Neural cell (in vitro differentiated cells): ENCODE data around the gene ZNF17. TPM values are rescaled to one million over a fixed set of nuclear protein-coding genes. Genes with fewer than 3 reads are reported as not detected.

Source experiments
- H2AFZ ChIP-seq: fragments of 200-600, 300-800 bp; sonication (generic), shearing (Covaris generic); 2 replicates; pipeline ENCODE4 v1.6.0; 2014; ENCODE audit warnings: low read depth, mild to moderate bottlenecking, antibody characterized with exemption, low read length, moderate library complexity
- H3F3A ChIP-seq: fragments of 200-600 bp; shearing (Covaris generic); 2 replicates; pipeline ENCODE4 v1.6.1; 2016; ENCODE audit warnings: mild to moderate bottlenecking, moderate library complexity, mixed read lengths, antibody characterized with exemption, low read length; ENCODE audit not compliant: insufficient read depth, poor library complexity, severe bottlenecking
- H3K27ac ChIP-seq: fragments of 200-600, 300-800 bp; sonication (generic), shearing (Covaris generic); 2 replicates; pipeline ENCODE4 v1.5.1; 2014; ENCODE audit warnings: mild to moderate bottlenecking, low read length, moderate library complexity
- H3K27me3 ChIP-seq: fragments of 300-800, 200-600 bp; sonication (generic), shearing (Covaris generic); 2 replicates; pipeline ENCODE4 v1.6.0; 2014; ENCODE audit warnings: mild to moderate bottlenecking, low read depth, low read length, moderate library complexity; ENCODE audit not compliant: insufficient read depth
- H3K36me3 ChIP-seq: fragments of 300-800, 200-600 bp; sonication (generic), shearing (Covaris generic); 2 replicates; pipeline ENCODE4 v1.5.1; 2014; ENCODE audit warnings: mild to moderate bottlenecking, antibody characterized with exemption, low read length, moderate library complexity; ENCODE audit not compliant: insufficient read depth
- H3K4me2 ChIP-seq: fragments of 300-800, 200-600 bp; sonication (generic), shearing (Covaris generic); 2 replicates; pipeline ENCODE4 v1.6.0; 2014; ENCODE audit warnings: mild to moderate bottlenecking, low read length
- H3K4me3 ChIP-seq: fragments of 300-800, 200-600 bp; sonication (generic), shearing (Covaris generic); 2 replicates; pipeline ENCODE4 v1.5.1; 2014; ENCODE audit warnings: mild to moderate bottlenecking, low read length, moderate library complexity
- H3K79me2 ChIP-seq: fragments of 200-600 bp; shearing (Covaris generic); replicated peaks from 2 replicates; pipeline ENCODE4 v1.6.0; 2014; ENCODE audit warnings: mild to moderate bottlenecking, low read length, moderate library complexity; ENCODE audit not compliant: insufficient read depth
- H3K9ac ChIP-seq: fragments of 300-800, 200-600 bp; sonication (generic), shearing (Covaris generic); 2 replicates; pipeline ENCODE4 v1.6.1; 2016; ENCODE audit warnings: mild to moderate bottlenecking, low read length, mixed read lengths
- H3K9me2 ChIP-seq: fragments of 200-600 bp; shearing (Covaris generic); 2 replicates; pipeline ENCODE4 v1.6.1; 2016; ENCODE audit warnings: mild to moderate bottlenecking, low read length, mixed read lengths; ENCODE audit not compliant: insufficient read depth
- H3K9me3 ChIP-seq: fragments of 200-600, 300-800 bp; sonication (generic), shearing (Covaris generic); 2 replicates; pipeline ENCODE4 v1.6.1; 2016; ENCODE audit warnings: mild to moderate bottlenecking, mixed run types, low read length, moderate library complexity, mixed read lengths
- H4K20me1 ChIP-seq: fragments of 200-600 bp; shearing (Covaris generic); 2 replicates; pipeline ENCODE4 v1.6.1; 2016; ENCODE audit warnings: mild to moderate bottlenecking, mixed run types; ENCODE audit not compliant: insufficient read depth
- EZH2 ChIP-seq: fragments of 200-600, 300-800 bp; shearing (Covaris generic), sonication (generic); IDR thresholded peaks from 2 replicates; pipeline ENCODE4 v1.6.1; 2014; ENCODE audit warnings: antibody characterized with exemption, low read length, borderline replicate concordance, mild to moderate bottlenecking; ENCODE audit not compliant: insufficient read depth, poor library complexity, severe bottlenecking
- MXI1 ChIP-seq: fragments of 450-650 bp; conservative IDR thresholded peaks from 2 replicates; pipeline ENCODE4 v1.6.1; 2014; ENCODE audit warnings: antibody characterized with exemption, mild to moderate bottlenecking; ENCODE audit not compliant: poor library complexity, severe bottlenecking
- POLR2AphosphoS5 ChIP-seq: IDR thresholded peaks from 2 replicates; pipeline ENCODE4 v1.6.1; 2012
- RAD21 ChIP-seq: fragments of 450-650 bp; conservative IDR thresholded peaks from 2 replicates; pipeline ENCODE4 v1.6.1; 2014; ENCODE audit warnings: antibody characterized with exemption, mild to moderate bottlenecking, moderate library complexity
- SMC3 ChIP-seq: fragments of 450-650 bp; conservative IDR thresholded peaks from 2 replicates; pipeline ENCODE4 v1.6.1; 2014; ENCODE audit warnings: antibody characterized with exemption, mild to moderate bottlenecking, moderate library complexity; ENCODE audit not compliant: poor library complexity
- TAF1 ChIP-seq: IDR thresholded peaks from 2 replicates; pipeline ENCODE4 v1.6.1; 2012; ENCODE audit warnings: low read depth
- polyA plus RNA-seq: library from polyadenylated mRNA; depleted of rRNA; stranded (reverse); fragments of >200 nt; gene quantifications from 2 replicates; pipeline ENCODE4 v1.2.3, GENCODE V29; 2014
- TF ChIP-seq, protein P1 (sequence below): fragments of 450-650 bp; IDR thresholded peaks from 2 replicates; pipeline ENCODE4 v1.5.1; 2014; ENCODE audit warnings: antibody characterized with exemption, mild to moderate bottlenecking, moderate library complexity; ENCODE audit not compliant: poor library complexity, severe bottlenecking
- TF ChIP-seq, protein P2 (sequence below): IDR thresholded peaks from 2 replicates; pipeline ENCODE4 v1.6.1; 2012; ENCODE audit warnings: borderline replicate concordance

The ZNF17 gene
- polyA plus RNA-seq, 1 donor from 2014 or later, result 26.3 TPM

- H3K9me3 ChIP-seq, result no peaks in the 10 kb centered on the region
- H3K27me3 ChIP-seq, result no peaks in the 10 kb centered on the region
- no peak overlapping the region for H3K4me2 ChIP-seq
- no peak overlapping the region for H3K9ac ChIP-seq
- H3K4me3 ChIP-seq, result no peak overlapping the region
- H3F3A ChIP-seq, result no peaks in the 10 kb centered on the region
- no peaks in the 10 kb centered on the region for H4K20me1 ChIP-seq
- H2AFZ ChIP-seq, result no peak overlapping the region
- H3K27ac ChIP-seq, result no peak overlapping the region
- no peaks in the 10 kb centered on the region for H3K9me2 ChIP-seq
- H3K79me2 ChIP-seq, result no peaks in the 10 kb centered on the region
- no peak for TF ChIP-seq TAF1
- no peak for TF ChIP-seq POLR2AphosphoS5
- no peak for TF ChIP-seq RAD21
- no peak for TF ChIP-seq EZH2
- H3K36me3 ChIP-seq, result peaks cover 6% of the 10 kb centered on the region
Observed at GRCh38 chr19:57403737-57404563, 7.0 kb upstream of the ZNF17 start.

GRCh38 chr19:57406516-57407123 lies 4.3 kb upstream of the ZNF17 start:
- no peaks in the 10 kb centered on the region for H4K20me1 ChIP-seq
- H3K27me3 ChIP-seq, result no peaks in the 10 kb centered on the region
- no peaks in the 10 kb centered on the region for H3F3A ChIP-seq
- no peak overlapping the region for H3K4me3 ChIP-seq
- H2AFZ ChIP-seq, result no peak overlapping the region
- no peaks in the 10 kb centered on the region for H3K9me2 ChIP-seq
- no peaks in the 10 kb centered on the region for H3K36me3 ChIP-seq
- no peak overlapping the region for H3K9ac ChIP-seq
- no peak overlapping the region for H3K27ac ChIP-seq
- H3K9me3 ChIP-seq, result no peaks in the 10 kb centered on the region
- H3K4me2 ChIP-seq, result no peak overlapping the region
- no peaks in the 10 kb centered on the region for H3K79me2 ChIP-seq
- TF ChIP-seq MXI1, result peak; percentile 26
- TF ChIP-seq RAD21, result peak; percentile 76
- peak; percentile 75 for TF ChIP-seq SMC3
- TF ChIP-seq, protein P1, sequence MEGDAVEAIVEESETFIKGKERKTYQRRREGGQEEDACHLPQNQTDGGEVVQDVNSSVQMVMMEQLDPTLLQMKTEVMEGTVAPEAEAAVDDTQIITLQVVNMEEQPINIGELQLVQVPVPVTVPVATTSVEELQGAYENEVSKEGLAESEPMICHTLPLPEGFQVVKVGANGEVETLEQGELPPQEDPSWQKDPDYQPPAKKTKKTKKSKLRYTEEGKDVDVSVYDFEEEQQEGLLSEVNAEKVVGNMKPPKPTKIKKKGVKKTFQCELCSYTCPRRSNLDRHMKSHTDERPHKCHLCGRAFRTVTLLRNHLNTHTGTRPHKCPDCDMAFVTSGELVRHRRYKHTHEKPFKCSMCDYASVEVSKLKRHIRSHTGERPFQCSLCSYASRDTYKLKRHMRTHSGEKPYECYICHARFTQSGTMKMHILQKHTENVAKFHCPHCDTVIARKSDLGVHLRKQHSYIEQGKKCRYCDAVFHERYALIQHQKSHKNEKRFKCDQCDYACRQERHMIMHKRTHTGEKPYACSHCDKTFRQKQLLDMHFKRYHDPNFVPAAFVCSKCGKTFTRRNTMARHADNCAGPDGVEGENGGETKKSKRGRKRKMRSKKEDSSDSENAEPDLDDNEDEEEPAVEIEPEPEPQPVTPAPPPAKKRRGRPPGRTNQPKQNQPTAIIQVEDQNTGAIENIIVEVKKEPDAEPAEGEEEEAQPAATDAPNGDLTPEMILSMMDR, result peak; percentile 75
- TF ChIP-seq EZH2, result no peak
- TF ChIP-seq, protein P2, sequence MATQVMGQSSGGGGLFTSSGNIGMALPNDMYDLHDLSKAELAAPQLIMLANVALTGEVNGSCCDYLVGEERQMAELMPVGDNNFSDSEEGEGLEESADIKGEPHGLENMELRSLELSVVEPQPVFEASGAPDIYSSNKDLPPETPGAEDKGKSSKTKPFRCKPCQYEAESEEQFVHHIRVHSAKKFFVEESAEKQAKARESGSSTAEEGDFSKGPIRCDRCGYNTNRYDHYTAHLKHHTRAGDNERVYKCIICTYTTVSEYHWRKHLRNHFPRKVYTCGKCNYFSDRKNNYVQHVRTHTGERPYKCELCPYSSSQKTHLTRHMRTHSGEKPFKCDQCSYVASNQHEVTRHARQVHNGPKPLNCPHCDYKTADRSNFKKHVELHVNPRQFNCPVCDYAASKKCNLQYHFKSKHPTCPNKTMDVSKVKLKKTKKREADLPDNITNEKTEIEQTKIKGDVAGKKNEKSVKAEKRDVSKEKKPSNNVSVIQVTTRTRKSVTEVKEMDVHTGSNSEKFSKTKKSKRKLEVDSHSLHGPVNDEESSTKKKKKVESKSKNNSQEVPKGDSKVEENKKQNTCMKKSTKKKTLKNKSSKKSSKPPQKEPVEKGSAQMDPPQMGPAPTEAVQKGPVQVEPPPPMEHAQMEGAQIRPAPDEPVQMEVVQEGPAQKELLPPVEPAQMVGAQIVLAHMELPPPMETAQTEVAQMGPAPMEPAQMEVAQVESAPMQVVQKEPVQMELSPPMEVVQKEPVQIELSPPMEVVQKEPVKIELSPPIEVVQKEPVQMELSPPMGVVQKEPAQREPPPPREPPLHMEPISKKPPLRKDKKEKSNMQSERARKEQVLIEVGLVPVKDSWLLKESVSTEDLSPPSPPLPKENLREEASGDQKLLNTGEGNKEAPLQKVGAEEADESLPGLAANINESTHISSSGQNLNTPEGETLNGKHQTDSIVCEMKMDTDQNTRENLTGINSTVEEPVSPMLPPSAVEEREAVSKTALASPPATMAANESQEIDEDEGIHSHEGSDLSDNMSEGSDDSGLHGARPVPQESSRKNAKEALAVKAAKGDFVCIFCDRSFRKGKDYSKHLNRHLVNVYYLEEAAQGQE, result no peak
- TF ChIP-seq POLR2AphosphoS5, result no peak
- TF ChIP-seq TAF1, result no peak
